HG03342 (cell line): ENCODE results near the gene PIP4K2C.
"Not testable (repeated sequence)": the region's sequence is repeated elsewhere in the genome, so short reads cannot be mapped to it uniquely, and the experiment has no call there.

Experiments
- ATAC-seq: cut with Tn5 transposase; IDR thresholded peaks from one replicate; pipeline ENCODE4 v1.9.1; 2021; ENCODE audit warnings: mild to moderate bottlenecking, moderate library complexity; ENCODE audit not compliant: unreplicated experiment

PIP4K2C gene

GRCh38 chr12:57632958-57633840 lies 42.2 kb downstream of the PIP4K2C start, which contains the start of gene B4GALNT1:
B4GALNT1 (minus strand) TSS chr12:57633201; CDS start chr12:57632132, 1,069 bp downstream.
- peak; percentile 83 for ATAC-seq

- ATAC-seq, result not testable (repeated sequence)
Observed at GRCh38 chr12:57636731-57637130, 45.7 kb downstream of the PIP4K2C start.

GRCh38 chr12:57637364-57637763 lies 46.4 kb downstream of the PIP4K2C start:
- ATAC-seq, result no peak

- ATAC-seq, result no peak
Observed at GRCh38 chr12:57638096-57638495, 47.1 kb downstream of the PIP4K2C start.

GRCh38 chr12:57640175-57641042 lies 49.4 kb downstream of the PIP4K2C start:
- ATAC-seq, result no peak

GRCh38 chr12:57641699-57642442 lies 50.9 kb downstream of the PIP4K2C start:
- ATAC-seq, result no peak

- not testable (repeated sequence) for ATAC-seq
Observed at GRCh38 chr12:57645990-57646658, 55.1 kb downstream of the PIP4K2C start.

- ATAC-seq, result not testable (repeated sequence)
Observed at GRCh38 chr12:57646659-57647049, 55.7 kb downstream of the PIP4K2C start.
